ENCODE results near the gene CBX4. TPM values are rescaled to one million over a fixed set of nuclear protein-coding genes. Genes with fewer than 3 reads are reported as not detected.

Gene CBX4
- total and polyA plus RNA-seq, 2 of the 13 experiments (the other 11 are each of a cell fraction or from before 2014, with no cell fraction given), result 25.8 to 50.8 TPM

DNA sequence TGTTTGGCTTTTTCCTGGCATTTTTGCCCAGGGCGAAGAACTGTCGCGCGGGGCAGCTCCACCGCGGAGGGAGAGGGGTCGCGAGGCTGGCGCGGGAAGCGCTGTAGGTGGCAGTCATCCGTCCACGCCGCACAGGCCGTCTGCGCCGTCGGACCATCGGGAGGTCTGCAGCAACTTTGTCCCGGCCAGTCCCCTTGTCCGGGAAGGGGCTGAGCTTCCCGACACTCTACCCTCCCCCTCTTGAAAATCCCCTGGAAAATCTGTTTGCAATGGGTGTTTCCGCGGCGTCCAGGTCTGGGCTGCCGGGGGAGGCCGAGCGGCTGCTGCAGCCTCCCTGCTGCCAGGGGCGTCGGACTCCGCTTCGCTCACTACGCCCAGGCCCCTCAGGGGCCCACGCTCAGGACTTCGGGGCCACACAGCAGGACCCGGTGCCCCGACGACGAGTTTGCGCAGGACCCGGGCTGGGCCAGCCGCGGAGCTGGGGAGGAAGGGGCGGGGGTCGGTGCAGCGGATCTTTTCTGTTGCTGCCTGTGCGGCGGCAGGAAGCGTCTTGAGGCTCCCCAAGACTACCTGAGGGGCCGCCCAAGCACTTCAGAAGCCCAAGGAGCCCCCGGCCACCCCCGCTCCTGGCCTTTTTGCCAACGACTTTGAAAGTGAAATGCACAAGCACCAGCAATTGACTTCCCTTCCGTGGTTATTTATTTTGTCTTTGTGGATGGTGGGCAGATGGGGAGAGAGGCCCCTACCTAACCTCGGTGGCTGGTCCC is 2.3 kb upstream of the CBX4 start (continued):
- TF ChIP-seq AHDC1 (CRISPR knock-in tag; IDR thresholded peaks at IDR 0.05; ENCODE audit: borderline replicate concordance) (no peak), NFIC (IDR thresholded peaks at IDR 0.05; ENCODE audit: low read length) (no peak), POLR2A (IDR thresholded peaks at IDR 0.05; ENCODE audit: insufficient read depth in 1 of 2, low read depth in 2 of 2, low read length in 2 of 2) (no peak), ARHGAP35 (CRISPR knock-in tag; IDR thresholded peaks at IDR 0.05; ENCODE audit: borderline replicate concordance) (no peak), ZNF878 (CRISPR knock-in tag; IDR thresholded peaks at IDR 0.05) (no peak), POLR2AphosphoS2 (IDR thresholded peaks at IDR 0.05; ENCODE audit: low read depth, low read length) (no peak), GATA4 (IDR thresholded peaks at IDR 0.05; ENCODE audit: borderline replicate concordance, low read depth) (no peak), ZNF274 (CRISPR knock-in tag; IDR thresholded peaks at IDR 0.05) (peak; percentile 46; the same call in 1 of the 2 replicates), ZNF281 (CRISPR knock-in tag; IDR thresholded peaks at IDR 0.05; ENCODE audit: borderline replicate concordance) (peak; percentile 93), ATF1 (CRISPR knock-in tag; IDR thresholded peaks at IDR 0.05) (no peak), ATF3 (CRISPR knock-in tag; IDR thresholded peaks at IDR 0.05) (no peak), FOSL2 (CRISPR knock-in tag; IDR thresholded peaks at IDR 0.05) (peak; percentile 40; the same call in 1 of the 2 replicates), ZNF296 (CRISPR knock-in tag; conservative IDR thresholded peaks at IDR 0.05) (no peak), HNRNPLL (IDR thresholded peaks at IDR 0.05; ENCODE audit: low read depth, low read length, poor library complexity, severe bottlenecking) (no peak), GATAD1 (CRISPR knock-in tag; IDR thresholded peaks at IDR 0.05) (no peak)
- TF ChIP-seq, protein P1, sequence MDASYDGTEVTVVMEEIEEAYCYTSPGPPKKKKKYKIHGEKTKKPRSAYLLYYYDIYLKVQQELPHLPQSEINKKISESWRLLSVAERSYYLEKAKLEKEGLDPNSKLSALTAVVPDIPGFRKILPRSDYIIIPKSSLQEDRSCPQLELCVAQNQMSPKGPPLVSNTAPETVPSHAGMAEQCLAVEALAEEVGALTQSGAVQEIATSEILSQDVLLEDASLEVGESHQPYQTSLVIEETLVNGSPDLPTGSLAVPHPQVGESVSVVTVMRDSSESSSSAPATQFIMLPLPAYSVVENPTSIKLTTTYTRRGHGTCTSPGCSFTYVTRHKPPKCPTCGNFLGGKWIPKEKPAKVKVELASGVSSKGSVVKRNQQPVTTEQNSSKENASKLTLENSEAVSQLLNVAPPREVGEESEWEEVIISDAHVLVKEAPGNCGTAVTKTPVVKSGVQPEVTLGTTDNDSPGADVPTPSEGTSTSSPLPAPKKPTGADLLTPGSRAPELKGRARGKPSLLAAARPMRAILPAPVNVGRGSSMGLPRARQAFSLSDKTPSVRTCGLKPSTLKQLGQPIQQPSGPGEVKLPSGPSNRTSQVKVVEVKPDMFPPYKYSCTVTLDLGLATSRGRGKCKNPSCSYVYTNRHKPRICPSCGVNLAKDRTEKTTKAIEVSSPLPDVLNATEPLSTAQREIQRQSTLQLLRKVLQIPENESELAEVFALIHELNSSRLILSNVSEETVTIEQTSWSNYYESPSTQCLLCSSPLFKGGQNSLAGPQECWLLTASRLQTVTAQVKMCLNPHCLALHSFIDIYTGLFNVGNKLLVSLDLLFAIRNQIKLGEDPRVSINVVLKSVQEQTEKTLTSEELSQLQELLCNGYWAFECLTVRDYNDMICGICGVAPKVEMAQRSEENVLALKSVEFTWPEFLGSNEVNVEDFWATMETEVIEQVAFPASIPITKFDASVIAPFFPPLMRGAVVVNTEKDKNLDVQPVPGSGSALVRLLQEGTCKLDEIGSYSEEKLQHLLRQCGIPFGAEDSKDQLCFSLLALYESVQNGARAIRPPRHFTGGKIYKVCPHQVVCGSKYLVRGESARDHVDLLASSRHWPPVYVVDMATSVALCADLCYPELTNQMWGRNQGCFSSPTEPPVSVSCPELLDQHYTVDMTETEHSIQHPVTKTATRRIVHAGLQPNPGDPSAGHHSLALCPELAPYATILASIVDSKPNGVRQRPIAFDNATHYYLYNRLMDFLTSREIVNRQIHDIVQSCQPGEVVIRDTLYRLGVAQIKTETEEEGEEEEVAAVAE (CRISPR knock-in tag; IDR thresholded peaks at IDR 0.05; ENCODE audit: borderline replicate concordance), result no peak
